Neutrophil (primary cell): ENCODE results near the gene KIF1A.

Source experiments
- H3K27ac ChIP-seq: fragments of 200-600 bp; sonication (generic); 2 replicates; pipeline ENCODE4 v1.5.1; 2016; ENCODE audit warnings: mild to moderate bottlenecking, moderate library complexity
- H3K27me3 ChIP-seq: fragments of 200-600 bp; sonication (generic); 2 replicates; pipeline ENCODE4 v1.6.0; 2016; ENCODE audit warnings: mild to moderate bottlenecking
- H3K36me3 ChIP-seq: fragments of 200-600 bp; sonication (generic); 2 replicates; pipeline ENCODE4 v1.5.1; 2017
- H3K4me1 ChIP-seq, 2 experiments: fragments of 200-600 bp in 1 of 2; sonication (generic) in 1 of 2; 1 replicate in 1 of 2; 2 replicates in 1 of 2; pipeline versions ENCODE4 v1.5.1 to v1.6.1; 2013 to 2016; ENCODE audit warnings: low read depth in 1 of 2, low read length in 1 of 2, mild to moderate bottlenecking in 1 of 2, moderate library complexity in 1 of 2; ENCODE audit not compliant: control insufficient read depth in 1 of 2, insufficient read depth in 1 of 2
- H3K4me3 ChIP-seq, 2 experiments: fragments of 200-600 bp in 1 of 2; sonication (generic) in 1 of 2; 1 replicate in 1 of 2; 2 replicates in 1 of 2; pipeline ENCODE4 v1.5.1; 2013 to 2016; ENCODE audit warnings: low read depth in 1 of 2, low read length in 1 of 2, mild to moderate bottlenecking in 1 of 2, moderate library complexity in 1 of 2
- H3K9me3 ChIP-seq: fragments of 200-600 bp; sonication (generic); 2 replicates; pipeline ENCODE4 v1.5.1; 2016
- CTCF ChIP-seq: fragments of 200-600 bp; sonication (generic); IDR thresholded peaks from 2 replicates; pipeline ENCODE4 v1.5.1; 2016; ENCODE audit warnings: antibody characterized with exemption

KIF1A gene

GRCh38 chr2:240864475-240864874 is 44.5 kb upstream of the KIF1A start:
- no peaks in the 10 kb centered on the region for H3K9me3 ChIP-seq
- no peak for TF ChIP-seq CTCF
- no peaks in the 10 kb centered on the region for H3K4me1 ChIP-seq
- no peak overlapping the region for H3K4me3 ChIP-seq
- no peaks in the 10 kb centered on the region for H3K36me3 ChIP-seq
- H3K27me3 ChIP-seq, result no peaks in the 10 kb centered on the region
- H3K27ac ChIP-seq, result no peak overlapping the region

GRCh38 chr2:240861547-240861946 is 41.5 kb upstream of the KIF1A start:
- no peak for TF ChIP-seq CTCF
- Histone ChIP-seq H3K36me3 (no peaks in the 10 kb centered on the region), H3K9me3 (no peaks in the 10 kb centered on the region), H3K4me1 (no peaks in the 10 kb centered on the region), H3K27me3 (no peaks in the 10 kb centered on the region), H3K4me3 (no peak overlapping the region), H3K27ac (no peak overlapping the region)

- Histone ChIP-seq H3K9me3 (no peaks in the 10 kb centered on the region), H3K4me1 (no peaks in the 10 kb centered on the region), H3K4me3 (no peak overlapping the region), H3K36me3 (no peaks in the 10 kb centered on the region), H3K27me3 (no peaks in the 10 kb centered on the region), H3K27ac (no peak overlapping the region)
- no peak for TF ChIP-seq CTCF
Measured at GRCh38 chr2:240858871-240859270, 38.9 kb upstream of the KIF1A start.

- no peak overlapping the region for H3K27ac ChIP-seq
- H3K9me3 ChIP-seq, result no peaks in the 10 kb centered on the region
- no peaks in the 10 kb centered on the region for H3K36me3 ChIP-seq
- TF ChIP-seq CTCF, result no peak
- H3K4me3 ChIP-seq, result no peak overlapping the region
- H3K4me1 ChIP-seq, result no peaks in the 10 kb centered on the region
- no peaks in the 10 kb centered on the region for H3K27me3 ChIP-seq
Measured at GRCh38 chr2:240858321-240858720, 38.3 kb upstream of the KIF1A start.

GRCh38 chr2:240857039-240858008 is 37.3 kb upstream of the KIF1A start:
- no peak for TF ChIP-seq CTCF
- H3K27me3 ChIP-seq, result no peaks in the 10 kb centered on the region
- no peak overlapping the region for H3K4me3 ChIP-seq
- no peaks in the 10 kb centered on the region for H3K9me3 ChIP-seq
- no peaks in the 10 kb centered on the region for H3K4me1 ChIP-seq
- no peaks in the 10 kb centered on the region for H3K36me3 ChIP-seq
- no peak overlapping the region for H3K27ac ChIP-seq
